Small intestine (tissue), 7 donors: ENCODE measurements around the gene CLASP2. TPM values are rescaled to one million over a fixed set of nuclear protein-coding genes. Genes with fewer than 3 reads are reported as not detected.
"Not testable (repeated sequence)": the region's sequence is repeated elsewhere in the genome, so short reads cannot be mapped to it uniquely, and the experiment has no call there.

Experiments
- DNase-seq, 2 donors: peaks; one replicate each; pipeline versions ENCODE4 v3.0.0 to v3.0.0-alpha.2; 2013
- FAIRE-seq: peaks from 2 replicates; lab custom pipeline; 2012; peaks lifted over from hg19 to GRCh38; lab: Jason Lieb, UNC
- H3K27ac ChIP-seq, 3 donors: one replicate each; pipeline ENCODE4 v1.5.1; 2013; ENCODE audit warnings: low read length in 2 of 3, mild to moderate bottlenecking in 2 of 3, control low read depth in 1 of 3, inconsistent platforms in 1 of 3, low read depth in 1 of 3, moderate library complexity in 1 of 3
- H3K27me3 ChIP-seq, 3 donors: one replicate each; pipeline ENCODE4 v1.6.1; 2013; ENCODE audit warnings: low read length in 3 of 3, inconsistent platforms in 1 of 3; ENCODE audit not compliant: control insufficient read depth in 3 of 3, insufficient read depth in 3 of 3
- H3K36me3 ChIP-seq, 3 donors: one replicate each; pipeline ENCODE4 v1.6.1; 2013; ENCODE audit warnings: low read length in 3 of 3, inconsistent platforms in 1 of 3, low read depth in 1 of 3, mild to moderate bottlenecking in 1 of 3, moderate library complexity in 1 of 3; ENCODE audit not compliant: control insufficient read depth in 3 of 3, insufficient read depth in 2 of 3
- H3K4me1 ChIP-seq, 3 donors: one replicate each; pipeline ENCODE4 v1.6.1; 2013; ENCODE audit warnings: low read length in 2 of 3, inconsistent platforms in 1 of 3, low read depth in 1 of 3, mild to moderate bottlenecking in 1 of 3, moderate library complexity in 1 of 3; ENCODE audit not compliant: control insufficient read depth in 3 of 3, insufficient read depth in 2 of 3
- H3K4me3 ChIP-seq, 3 donors: one replicate each; pipeline ENCODE4 v1.5.1; 2013; ENCODE audit warnings: low read length in 3 of 3, control low read depth in 1 of 3, inconsistent platforms in 1 of 3, low read depth in 1 of 3, mild to moderate bottlenecking in 1 of 3, moderate library complexity in 1 of 3
- H3K9me3 ChIP-seq, 2 donors: one replicate each; pipeline ENCODE4 v1.6.1; 2013; ENCODE audit warnings: low read depth in 1 of 2, low read length in 1 of 2; ENCODE audit not compliant: control insufficient read depth in 2 of 2, insufficient read depth in 1 of 2
- WGBS, 3 donors: extraction: QIAGEN DNeasy Blood & Tissue Kit; methylation state at CpG; one replicate each; pipeline ENCODE4 v1.1.7; 2013; 5-methylcytosine and 5-hydroxymethylcytosine counted together
- polyA plus RNA-seq, 4 donors: library from polyadenylated mRNA; stranded (reverse) in 3 of 4; unstranded in 1 of 4; fragments of 200-250 nt in 3 of 4; fragments of 120-200 nt in 1 of 4; gene quantifications; one replicate each; pipeline versions ENCODE4 v1.2.1 to v1.2.3, GENCODE V29; 2013
- donor health status: healthy with polysubstance abuse.
- donor health status: control.
- donor health status: control.
- donor health status: Bipolar disorder and iron deficiency.
- donor health status: healthy.

CLASP2 gene
- polyA plus RNA-seq, 4 donors = 5.4 to 30.8 (median 10.6) TPM

GRCh38 chr3:33658621-33658990, 59.4 kb downstream of the CLASP2 start:
- WGBS, 3 donors = 10 to 20% (median 19%) methylated on average over 2 of the region's 2 CpGs
- peaks cover 0 to 8% (median 4%) of the 10 kb centered on the region in 3 donors for H3K4me1 ChIP-seq
- peak overlapping the region in 2 of 3 donors; percentile 0 to 36 for H3K4me3 ChIP-seq
- no peaks in the 10 kb centered on the region for H3K9me3 ChIP-seq
- no peak for DNase-seq
- H3K27me3 ChIP-seq = no peaks in the 10 kb centered on the region
- H3K27ac ChIP-seq = peak overlapping the region in 2 of 3 donors; percentile 63 to 88
- no peaks in the 10 kb centered on the region for H3K36me3 ChIP-seq
- no peak for FAIRE-seq

DNA sequence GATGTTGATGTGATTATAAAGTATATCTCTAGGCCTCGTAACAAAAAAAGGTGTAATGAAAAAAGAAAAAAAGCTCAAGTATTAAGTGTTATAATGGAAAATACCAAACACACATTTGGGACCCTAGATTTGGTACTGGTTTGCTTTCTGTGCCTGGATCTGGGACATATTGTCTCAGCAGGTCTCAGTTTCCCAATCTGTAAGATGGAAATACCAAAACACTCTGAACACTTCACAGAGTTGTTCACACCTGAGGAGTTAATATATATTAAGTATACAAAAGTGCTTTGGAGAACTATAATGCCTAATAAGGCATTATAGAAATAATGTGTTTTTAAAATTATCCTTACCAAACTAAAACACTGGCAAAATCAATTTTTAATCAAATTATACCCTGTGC, 60.0 kb downstream of the CLASP2 start:
- DNase-seq = no peak
- no peak for FAIRE-seq
- Histone ChIP-seq H3K36me3 (no peaks in the 10 kb centered on the region), H3K4me1 (peaks cover 0 to 8% (median 4%) of the 10 kb centered on the region in 3 donors), H3K9me3 (no peaks in the 10 kb centered on the region), H3K4me3 (no peak overlapping the region), H3K27ac (peak overlapping the region in 1 of 3 donors; percentile 63), H3K27me3 (no peaks in the 10 kb centered on the region)
- WGBS, 3 donors = 80 to 85% (median 83%) methylated on average over 1 of the region's 1 CpG

GRCh38 chr3:33652736-33653135, 65.3 kb downstream of the CLASP2 start:
- Histone ChIP-seq H3K36me3 (no peaks in the 10 kb centered on the region), H3K27ac (no peak overlapping the region), H3K9me3 (no peaks in the 10 kb centered on the region), H3K4me1 (no peaks in the 10 kb centered on the region), H3K4me3 (no peak overlapping the region), H3K27me3 (no peaks in the 10 kb centered on the region)
- 75 to 85% (median 83%) methylated on average over 2 of the region's 2 CpGs for WGBS, 3 donors
- DNase-seq (no peak), FAIRE-seq (no peak)

DNA sequence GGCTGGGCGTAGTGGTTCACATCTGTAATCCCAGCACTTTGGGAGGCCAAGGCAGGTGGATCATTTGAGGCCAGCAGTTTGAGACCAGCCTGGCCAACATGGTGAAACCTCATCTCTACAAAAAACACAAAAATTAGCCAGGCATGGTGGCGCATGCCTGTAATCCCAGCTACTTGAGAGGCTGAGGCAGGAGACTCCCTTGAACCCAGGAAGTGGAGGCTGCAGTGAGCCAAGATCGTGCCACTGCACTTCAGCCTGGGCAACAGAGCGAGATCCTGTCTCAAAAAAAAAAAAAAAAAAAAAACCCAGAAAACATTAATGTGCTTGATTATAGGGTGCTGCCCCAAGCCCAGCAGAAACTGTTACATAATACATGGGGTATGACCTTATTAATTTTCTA, 67.0 kb downstream of the CLASP2 start:
- not testable (repeated sequence) for DNase-seq, H3K4me1 ChIP-seq, H3K36me3 ChIP-seq, H3K27me3 ChIP-seq, H3K27ac ChIP-seq, H3K9me3 ChIP-seq, H3K4me3 ChIP-seq, FAIRE-seq
- 94 to 99% (median 97%) methylated on average over 3 to 4 of the region's 4 CpGs for WGBS, 3 donors

- DNase-seq = no peak
- FAIRE-seq = no peak
- Histone ChIP-seq H3K27ac (no peak overlapping the region), H3K27me3 (no peaks in the 10 kb centered on the region), H3K36me3 (peaks cover 0 to 3% (median 0%) of the 10 kb centered on the region in 3 donors), H3K4me3 (no peak overlapping the region), H3K9me3 (no peaks in the 10 kb centered on the region), H3K4me1 (no peaks in the 10 kb centered on the region)
- 94 to 100% (median 100%) methylated on average over 1 of the region's 1 CpG for WGBS, 3 donors
These were observed 67.6 kb downstream of the CLASP2 start for GRCh38 chr3:33650495-33650894.

GRCh38 chr3:33648793-33649192, 69.3 kb downstream of the CLASP2 start:
- DNase-seq = no peak
- 79 to 89% (median 82%) methylated on average over 1 of the region's 1 CpG for WGBS, 3 donors
- H3K9me3 ChIP-seq = no peaks in the 10 kb centered on the region
- no peak for FAIRE-seq
- peaks cover 0 to 3% (median 0%) of the 10 kb centered on the region in 3 donors for H3K36me3 ChIP-seq
- H3K4me1 ChIP-seq = no peaks in the 10 kb centered on the region
- H3K4me3 ChIP-seq = no peak overlapping the region
- H3K27me3 ChIP-seq = no peaks in the 10 kb centered on the region
- H3K27ac ChIP-seq = no peak overlapping the region

DNA sequence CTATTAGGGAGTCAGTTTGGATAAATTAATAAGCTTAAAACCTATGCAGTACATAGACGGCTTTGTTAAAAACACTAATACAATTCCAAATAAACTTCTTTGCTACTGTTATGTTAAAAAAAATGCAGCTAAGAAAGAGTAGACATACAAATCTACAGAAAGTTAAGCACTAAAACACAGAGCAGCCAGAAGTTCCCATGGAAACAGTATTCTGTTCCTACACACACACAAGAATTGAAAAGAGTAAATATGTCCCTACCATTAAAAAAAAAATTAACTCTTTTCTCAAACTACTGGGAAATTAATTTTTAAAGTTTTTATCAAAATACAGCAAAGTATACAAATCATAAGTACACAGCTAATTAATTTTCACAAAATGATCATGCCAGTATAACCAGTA, 71.6 kb downstream of the CLASP2 start:
- FAIRE-seq = no peak
- WGBS, 3 donors = 81 to 100% (median 95%) methylated on average over 1 of the region's 1 CpG

DNA sequence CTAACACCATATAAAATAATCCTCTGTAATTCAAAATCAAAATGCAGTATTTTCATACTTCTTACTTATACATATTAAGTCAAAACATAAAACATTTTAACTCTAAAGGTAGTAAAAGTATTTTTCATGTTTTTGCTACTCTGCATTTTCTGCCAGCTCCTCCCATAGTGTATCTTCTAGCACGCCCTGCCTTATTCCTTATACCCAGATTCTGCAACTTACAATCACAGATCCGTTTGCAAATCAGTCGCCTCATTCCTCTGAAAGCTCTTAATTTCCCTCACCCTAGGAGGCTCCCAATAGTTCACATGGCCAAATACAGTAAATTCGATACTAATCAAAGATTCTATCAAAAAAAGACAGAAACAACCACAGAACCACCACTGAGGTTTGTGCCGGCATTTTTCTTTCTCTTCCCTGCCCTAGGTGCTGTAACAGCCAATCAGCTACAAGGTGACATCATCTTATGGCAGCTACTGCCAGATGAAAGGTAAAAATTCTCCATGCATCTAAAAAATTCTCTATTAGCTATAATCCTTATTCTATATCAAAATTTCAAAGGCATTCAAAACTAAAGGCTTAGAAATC, 72.9 kb downstream of the CLASP2 start:
- Histone ChIP-seq H3K36me3 (peaks cover 0 to 3% (median 0%) of the 10 kb centered on the region in 3 donors), H3K9me3 (no peaks in the 10 kb centered on the region), H3K27me3 (no peaks in the 10 kb centered on the region), H3K27ac (peak overlapping the region in 1 of 3 donors; percentile 32), H3K4me3 (peak overlapping the region in 2 of 3 donors; percentile 37 to 39), H3K4me1 (no peaks in the 10 kb centered on the region)
- FAIRE-seq (no peak), DNase-seq (peak; percentile 32 to 63)
- 16 to 48% (median 30%) methylated on average over 5 of the region's 5 CpGs for WGBS, 3 donors

More for the DNA sequence above, 71.6 kb downstream of the CLASP2 start:
- Histone ChIP-seq H3K27me3 (no peaks in the 10 kb centered on the region), H3K4me1 (no peaks in the 10 kb centered on the region), H3K9me3 (no peaks in the 10 kb centered on the region), H3K4me3 (no peak overlapping the region), H3K27ac (no peak overlapping the region), H3K36me3 (peaks cover 0 to 3% (median 0%) of the 10 kb centered on the region in 3 donors)
- no peak for DNase-seq

DNA sequence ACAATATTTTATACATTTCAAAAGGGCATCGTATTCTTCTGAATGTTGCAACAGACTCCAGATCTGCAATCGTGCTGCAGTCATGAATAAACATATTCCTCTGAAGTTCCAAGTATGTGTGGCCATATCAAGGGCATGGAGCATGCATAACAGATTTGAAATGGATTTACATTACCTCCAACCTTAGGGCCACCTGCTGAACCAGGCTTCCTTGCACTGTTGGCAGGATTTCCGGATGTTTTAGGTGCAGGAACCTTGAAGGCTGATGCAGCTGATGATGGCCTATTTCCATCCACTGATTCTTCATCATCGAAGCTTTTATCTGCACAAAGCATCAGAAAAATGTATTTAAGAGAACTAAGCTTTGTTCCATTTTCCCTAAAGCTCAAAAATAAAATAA, 73.5 kb downstream of the CLASP2 start:
- H3K9me3 ChIP-seq = no peaks in the 10 kb centered on the region
- 84 to 88% (median 87%) methylated on average over 4 of the region's 4 CpGs for WGBS, 3 donors
- no peak for DNase-seq
- H3K27me3 ChIP-seq = no peaks in the 10 kb centered on the region
- FAIRE-seq = no peak
- no peaks in the 10 kb centered on the region for H3K4me1 ChIP-seq
- no peak overlapping the region for H3K27ac ChIP-seq
- H3K4me3 ChIP-seq = no peak overlapping the region
- H3K36me3 ChIP-seq = peaks cover 0 to 3% (median 0%) of the 10 kb centered on the region in 3 donors
